Fibroblast of skin of left biceps (primary cell): ENCODE results near the gene ARHGEF16.

Experiments used
- DNase-seq, 2 experiments: peaks; one replicate each; pipeline ENCODE4 v3.0.0-alpha.2; 2013; ENCODE audit warnings: low read depth in 2 of 2

ARHGEF16 gene

GRCh38 chr1:3481836-3482375 lies 27.4 kb downstream of the ARHGEF16 start:
- no peak for DNase-seq

- DNase-seq = no peak
Observed at GRCh38 chr1:3482378-3482849, 27.9 kb downstream of the ARHGEF16 start.

GRCh38 chr1:3483380-3483779 lies 28.9 kb downstream of the ARHGEF16 start:
- DNase-seq = no peak

- no peak for DNase-seq
Observed at GRCh38 chr1:3483801-3484444, 29.5 kb downstream of the ARHGEF16 start.

GRCh38 chr1:3485016-3485415 lies 30.6 kb downstream of the ARHGEF16 start:
- DNase-seq = no peak

GRCh38 chr1:3488432-3488831 lies 34.0 kb downstream of the ARHGEF16 start:
- DNase-seq = no peak

- DNase-seq = no peak
Observed at GRCh38 chr1:3490046-3490745, 35.7 kb downstream of the ARHGEF16 start.

- no peak for DNase-seq
Observed at GRCh38 chr1:3491291-3492246, 37.1 kb downstream of the ARHGEF16 start.

- no peak for DNase-seq
Observed at GRCh38 chr1:3492545-3493246, 38.2 kb downstream of the ARHGEF16 start.

- DNase-seq = no peak
Observed at GRCh38 chr1:3494321-3495308, 40.1 kb downstream of the ARHGEF16 start.

- no peak for DNase-seq
Observed at GRCh38 chr1:3495776-3496745, 41.6 kb downstream of the ARHGEF16 start.

- DNase-seq = no peak
Observed at GRCh38 chr1:3496916-3497315, 42.5 kb downstream of the ARHGEF16 start.

- no peak for DNase-seq
Observed at GRCh38 chr1:3497521-3497920, 43.1 kb downstream of the ARHGEF16 start.

- DNase-seq = no peak
Observed at GRCh38 chr1:3498246-3498930, 43.9 kb downstream of the ARHGEF16 start.

GRCh38 chr1:3498986-3499385 lies 44.5 kb downstream of the ARHGEF16 start:
- DNase-seq = no peak

- no peak for DNase-seq
Observed at GRCh38 chr1:3499611-3500010, 45.1 kb downstream of the ARHGEF16 start.

GRCh38 chr1:3500265-3500835 lies 45.9 kb downstream of the ARHGEF16 start:
- no peak for DNase-seq

- no peak for DNase-seq
Observed at GRCh38 chr1:3501437-3501836, 47.0 kb downstream of the ARHGEF16 start.
